Stimulated activated CD8-positive, alpha-beta memory T cell treated with anti-CD3 and anti-CD28 coated beads, Interleukin-2, amount 100 ng/mL, for 48 hours (primary cell): ENCODE results near the gene PDE9A.

Experiments
- DNase-seq, 2 donors: peaks; one replicate each; pipeline ENCODE4 v3.0.0-alpha.2; 2020; ENCODE audit warnings: low read depth in 2 of 2

PDE9A gene

GRCh38 chr21:42757422-42757821 is 104.0 kb downstream of the PDE9A start:
- DNase-seq = no peak

GRCh38 chr21:42757826-42758655 is 104.6 kb downstream of the PDE9A start:
- no peak for DNase-seq

- no peak for DNase-seq
Measured at GRCh38 chr21:42758721-42759593, 105.5 kb downstream of the PDE9A start.

- no peak for DNase-seq
Measured at GRCh38 chr21:42759594-42759927, 106.1 kb downstream of the PDE9A start.

DNA sequence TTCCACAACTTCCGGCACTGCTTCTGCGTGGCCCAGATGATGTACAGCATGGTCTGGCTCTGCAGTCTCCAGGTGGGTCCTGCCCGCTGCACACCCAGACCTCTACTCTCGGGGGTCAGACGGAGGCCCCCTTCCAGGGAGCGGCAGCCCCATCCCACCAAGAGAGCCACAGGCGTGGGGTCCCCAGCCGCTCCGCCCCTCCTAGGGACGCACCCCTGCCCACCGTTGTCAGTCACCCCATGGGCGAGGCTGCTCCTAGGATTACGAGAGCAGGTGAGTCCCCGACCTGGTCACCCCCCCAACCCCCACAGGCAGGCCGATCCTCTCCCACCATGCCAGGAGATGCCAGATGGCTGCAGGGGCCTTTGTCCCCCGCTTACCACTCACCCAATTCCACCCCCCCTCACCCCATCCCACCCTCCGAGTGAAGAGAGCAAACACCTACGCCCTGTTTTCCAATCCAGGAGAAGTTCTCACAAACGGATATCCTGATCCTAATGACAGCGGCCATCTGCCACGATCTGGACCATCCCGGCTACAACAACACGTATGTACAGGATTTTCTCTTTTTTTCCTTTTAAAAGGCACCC is 107.0 kb downstream of the PDE9A start:
- DNase-seq = no peak

GRCh38 chr21:42760951-42761751 is 107.7 kb downstream of the PDE9A start:
- DNase-seq = no peak

GRCh38 chr21:42761776-42762335 is 108.4 kb downstream of the PDE9A start:
- no peak for DNase-seq

DNA sequence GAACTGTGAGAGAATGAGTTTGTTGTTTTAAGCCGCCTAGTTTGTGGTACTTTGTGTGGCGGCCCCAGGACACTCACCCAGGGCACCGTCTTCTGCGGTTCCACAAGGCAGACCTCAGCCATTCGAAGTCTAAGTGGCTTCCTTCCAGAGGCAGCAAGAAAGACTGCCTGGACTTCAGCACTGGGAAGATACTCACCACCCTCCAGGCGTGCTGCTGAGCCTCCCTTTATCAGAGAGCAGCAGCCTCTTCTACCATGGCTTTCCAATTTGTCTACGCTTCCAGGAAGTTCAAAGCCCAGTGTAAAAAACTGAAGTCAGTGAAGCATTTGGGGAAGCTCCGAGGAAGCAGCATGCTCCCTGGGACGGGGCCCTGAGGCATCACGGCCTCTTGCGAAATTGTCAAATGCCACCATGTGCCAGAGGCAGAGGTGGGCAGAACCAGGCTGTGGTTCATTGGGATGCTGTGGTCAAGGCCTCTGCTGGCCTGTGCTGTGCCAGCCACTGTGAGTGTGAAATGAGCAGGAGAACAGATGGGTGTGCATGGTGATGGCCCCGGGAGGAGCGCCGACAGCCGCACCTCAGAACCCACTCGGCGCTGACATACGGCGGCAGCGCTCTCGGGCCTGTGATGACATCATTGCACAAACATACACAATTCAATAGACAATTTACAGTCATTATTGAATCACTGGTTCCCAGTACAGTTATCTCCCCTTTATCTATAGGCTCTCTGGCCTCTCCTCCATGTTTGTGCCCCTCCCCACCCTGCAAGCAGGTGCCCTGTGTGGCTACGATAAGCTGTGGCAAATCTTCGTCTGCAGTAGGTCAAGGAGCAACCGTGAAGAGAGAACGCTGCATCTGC is 110.4 kb downstream of the PDE9A start:
- DNase-seq = no peak

- no peak for DNase-seq
Measured at GRCh38 chr21:42764443-42764760, 111.0 kb downstream of the PDE9A start.

GRCh38 chr21:42764883-42765282 is 111.5 kb downstream of the PDE9A start:
- no peak for DNase-seq

DNA sequence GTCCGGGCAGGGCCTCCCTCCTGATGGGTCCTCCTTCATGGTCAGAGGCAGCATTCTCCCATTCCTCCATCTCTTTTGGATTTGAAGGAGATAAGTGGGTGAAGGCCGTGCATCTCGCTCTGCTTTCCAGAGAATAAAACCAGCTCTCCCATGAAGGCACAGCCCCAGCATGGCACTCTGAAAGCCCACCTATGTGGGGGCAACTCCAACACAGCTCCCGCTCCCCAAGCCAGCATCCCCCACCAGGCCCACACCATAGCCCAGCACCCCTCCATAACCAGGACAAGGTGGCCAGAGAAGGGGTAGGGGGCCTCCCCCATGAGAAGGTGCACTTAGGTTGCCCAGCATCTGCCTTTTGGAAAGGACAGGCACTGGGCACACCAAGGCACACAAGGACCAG is 112.2 kb downstream of the PDE9A start:
- no peak for DNase-seq

- DNase-seq = no peak
Measured at GRCh38 chr21:42766739-42767560, 113.5 kb downstream of the PDE9A start.

GRCh38 chr21:42767561-42767835 is 114.1 kb downstream of the PDE9A start:
- no peak for DNase-seq

- no peak for DNase-seq
Measured at GRCh38 chr21:42768324-42769121, 115.1 kb downstream of the PDE9A start.

- DNase-seq = no peak
Measured at GRCh38 chr21:42769183-42769819, 115.9 kb downstream of the PDE9A start.

DNA sequence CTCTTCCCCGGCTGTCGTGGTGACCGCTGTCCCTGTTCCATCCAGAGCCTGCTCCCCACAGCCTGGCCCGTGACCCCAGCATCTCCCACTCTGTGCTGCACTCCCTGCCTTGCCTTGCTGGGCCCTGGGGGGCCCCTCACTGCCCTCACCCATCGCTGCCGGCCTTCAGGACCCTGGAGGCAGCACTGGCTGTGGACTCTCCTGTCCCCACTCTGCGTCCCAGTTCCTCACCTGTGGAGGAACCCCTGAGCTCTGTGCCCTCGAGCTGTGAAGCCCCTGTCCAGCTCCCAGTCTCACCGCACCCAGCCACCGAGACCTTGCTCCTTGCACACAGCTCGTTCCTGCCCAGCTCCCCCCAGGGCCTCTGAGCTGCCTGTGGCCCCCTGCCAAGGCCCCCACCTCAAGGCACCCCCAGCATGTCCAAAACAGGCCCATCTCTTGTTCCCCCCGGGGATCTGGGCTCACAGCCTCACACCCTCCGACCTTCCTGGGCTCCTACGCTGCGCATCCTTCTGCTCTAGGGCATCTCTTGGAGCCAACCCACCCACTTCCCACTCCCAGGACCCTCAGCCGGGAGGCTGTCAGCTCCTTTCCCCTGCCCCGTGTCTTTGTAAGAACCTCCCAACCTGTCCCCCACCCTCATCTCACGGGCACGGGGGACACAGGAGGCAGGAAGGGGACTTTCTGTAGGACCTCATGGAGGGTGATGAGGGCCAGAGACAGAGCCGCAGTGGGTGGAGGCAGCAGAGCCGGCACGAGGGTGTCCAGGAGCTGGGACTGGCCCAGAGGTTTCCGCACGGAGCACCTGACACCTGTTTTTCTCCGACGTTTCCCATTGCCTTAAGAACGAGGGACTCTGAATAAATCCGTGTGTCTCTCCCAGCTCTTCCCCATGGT is 116.6 kb downstream of the PDE9A start:
- no peak for DNase-seq

DNA sequence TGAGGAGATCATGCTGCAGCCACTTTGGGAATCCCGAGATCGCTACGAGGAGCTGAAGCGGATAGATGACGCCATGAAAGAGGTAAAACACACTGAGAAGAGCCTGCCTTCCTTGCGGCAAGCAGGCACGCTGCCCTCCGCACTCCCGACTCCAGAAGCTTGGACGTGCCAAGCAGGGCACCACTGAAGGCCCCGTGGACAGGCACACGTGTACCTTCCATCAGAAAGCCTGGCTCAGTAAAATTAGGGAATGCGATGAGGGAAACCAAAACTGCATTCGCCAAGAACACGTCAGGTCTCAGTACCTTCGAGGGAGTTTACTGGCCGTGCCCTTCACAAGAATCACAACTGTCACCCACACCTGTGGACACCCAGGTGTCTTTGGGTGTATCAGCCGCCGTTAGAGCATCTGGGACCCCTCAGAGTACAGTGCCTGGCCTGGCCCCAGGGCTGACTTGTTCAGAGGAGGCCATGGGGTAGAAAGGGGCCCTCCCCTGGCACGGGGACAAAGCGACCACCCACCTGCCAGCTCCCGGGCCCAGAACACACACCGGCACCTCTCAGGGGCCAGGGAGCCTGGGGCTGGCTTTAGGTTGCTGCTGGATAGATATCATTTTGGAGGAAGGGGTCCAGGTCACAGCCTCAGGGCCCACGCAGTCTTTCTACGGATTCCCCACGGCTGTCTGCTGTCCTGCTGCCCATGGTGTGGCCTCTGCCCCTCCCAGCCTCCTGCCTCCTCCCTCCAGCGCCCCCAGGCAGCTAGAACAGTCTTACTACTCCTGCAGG is 117.5 kb downstream of the PDE9A start:
- no peak for DNase-seq
